ENCODE results near the gene LRRC1.

DNA sequence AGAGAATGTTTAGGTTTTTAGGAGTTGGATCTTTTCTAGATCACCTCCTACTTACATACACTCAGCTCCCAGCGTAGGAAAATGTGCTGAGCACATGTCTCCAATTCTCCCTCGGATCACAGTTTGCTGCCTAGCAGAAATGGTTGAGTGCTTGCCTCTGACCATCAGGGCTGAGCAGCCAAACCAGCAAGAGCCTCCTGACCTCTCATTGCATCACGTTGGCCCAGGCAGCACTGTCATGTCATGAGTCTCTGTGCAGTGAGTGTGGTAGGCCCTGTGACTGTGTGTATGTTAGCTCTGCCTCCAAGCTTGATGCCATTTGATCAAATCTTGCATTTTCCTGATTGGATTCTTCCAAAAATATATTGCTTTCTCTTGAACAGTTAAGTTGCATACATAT, 112.0 kb downstream of the LRRC1 start:
- TF ChIP-seq, protein P1, sequence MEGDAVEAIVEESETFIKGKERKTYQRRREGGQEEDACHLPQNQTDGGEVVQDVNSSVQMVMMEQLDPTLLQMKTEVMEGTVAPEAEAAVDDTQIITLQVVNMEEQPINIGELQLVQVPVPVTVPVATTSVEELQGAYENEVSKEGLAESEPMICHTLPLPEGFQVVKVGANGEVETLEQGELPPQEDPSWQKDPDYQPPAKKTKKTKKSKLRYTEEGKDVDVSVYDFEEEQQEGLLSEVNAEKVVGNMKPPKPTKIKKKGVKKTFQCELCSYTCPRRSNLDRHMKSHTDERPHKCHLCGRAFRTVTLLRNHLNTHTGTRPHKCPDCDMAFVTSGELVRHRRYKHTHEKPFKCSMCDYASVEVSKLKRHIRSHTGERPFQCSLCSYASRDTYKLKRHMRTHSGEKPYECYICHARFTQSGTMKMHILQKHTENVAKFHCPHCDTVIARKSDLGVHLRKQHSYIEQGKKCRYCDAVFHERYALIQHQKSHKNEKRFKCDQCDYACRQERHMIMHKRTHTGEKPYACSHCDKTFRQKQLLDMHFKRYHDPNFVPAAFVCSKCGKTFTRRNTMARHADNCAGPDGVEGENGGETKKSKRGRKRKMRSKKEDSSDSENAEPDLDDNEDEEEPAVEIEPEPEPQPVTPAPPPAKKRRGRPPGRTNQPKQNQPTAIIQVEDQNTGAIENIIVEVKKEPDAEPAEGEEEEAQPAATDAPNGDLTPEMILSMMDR (IDR thresholded peaks at IDR 0.05): no peak
- no peak for TF ChIP-seq POLR2AphosphoS5 (IDR thresholded peaks at IDR 0.05)
